Esophagus squamous epithelium (tissue), 4 donors: Measurements from ENCODE around the gene GPNMB.

Source experiments
- CTCF ChIP-seq, 6 experiments: fragments of 450-650 bp in 4 of 6; fragments of 200-600 bp in 2 of 6; sonication (generic) in 2 of 6; IDR thresholded peaks; one replicate each; pipeline ENCODE4 v1.5.1; 2016 to 2019; ENCODE audit warnings: antibody characterized with exemption in 6 of 6, mild to moderate bottlenecking in 4 of 6, moderate library complexity in 4 of 6
- POLR2A ChIP-seq, 4 donors: fragments of 450-650 bp; IDR thresholded peaks; one replicate each; pipeline ENCODE4 v1.6.1; 2017; ENCODE audit warnings: antibody characterized with exemption in 4 of 4, mild to moderate bottlenecking in 4 of 4, moderate library complexity in 3 of 4

- TF ChIP-seq CTCF (IDR thresholded peaks at IDR 0.05) (no peak), POLR2A (IDR thresholded peaks at IDR 0.05) (no peak)
Observed at GRCh38 chr7:23299770-23300300, 53.3 kb downstream of the GPNMB start.
